Dermis microvascular lymphatic vessel endothelial cell (primary cell): ENCODE results near the gene TXNDC15. TPM values are rescaled to one million over a fixed set of nuclear protein-coding genes. Genes with fewer than 3 reads are reported as not detected.
"Not testable (repeated sequence)": the region's sequence is repeated elsewhere in the genome, so short reads cannot be mapped to it uniquely, and the experiment has no call there.

Experiments
- DNase-seq, 2 donors: peaks; one replicate each; pipeline versions ENCODE4 v3.0.0 to v3.0.0-alpha.2; 2010; ENCODE audit warnings: low read depth in 2 of 2
- total RNA-seq: library from RNA; depleted of rRNA; stranded (reverse); fragments of >200 nt; gene quantifications from 2 replicates; pipeline ENCODE4 v1.2.1, GENCODE V29; 2014

TXNDC15 gene, protein sequence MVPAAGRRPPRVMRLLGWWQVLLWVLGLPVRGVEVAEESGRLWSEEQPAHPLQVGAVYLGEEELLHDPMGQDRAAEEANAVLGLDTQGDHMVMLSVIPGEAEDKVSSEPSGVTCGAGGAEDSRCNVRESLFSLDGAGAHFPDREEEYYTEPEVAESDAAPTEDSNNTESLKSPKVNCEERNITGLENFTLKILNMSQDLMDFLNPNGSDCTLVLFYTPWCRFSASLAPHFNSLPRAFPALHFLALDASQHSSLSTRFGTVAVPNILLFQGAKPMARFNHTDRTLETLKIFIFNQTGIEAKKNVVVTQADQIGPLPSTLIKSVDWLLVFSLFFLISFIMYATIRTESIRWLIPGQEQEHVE
- total RNA-seq, result 61.9 and 114 TPM in 2 replicates

- peak; percentile 70 to 89 for DNase-seq
Observed at GRCh38 chr5:134873987-134874830, at the start of gene TXNDC15. Gene TXNDC15 (plus strand): TSS chr5:134874371. CDS start chr5:134874428, 57 bp downstream.

DNA sequence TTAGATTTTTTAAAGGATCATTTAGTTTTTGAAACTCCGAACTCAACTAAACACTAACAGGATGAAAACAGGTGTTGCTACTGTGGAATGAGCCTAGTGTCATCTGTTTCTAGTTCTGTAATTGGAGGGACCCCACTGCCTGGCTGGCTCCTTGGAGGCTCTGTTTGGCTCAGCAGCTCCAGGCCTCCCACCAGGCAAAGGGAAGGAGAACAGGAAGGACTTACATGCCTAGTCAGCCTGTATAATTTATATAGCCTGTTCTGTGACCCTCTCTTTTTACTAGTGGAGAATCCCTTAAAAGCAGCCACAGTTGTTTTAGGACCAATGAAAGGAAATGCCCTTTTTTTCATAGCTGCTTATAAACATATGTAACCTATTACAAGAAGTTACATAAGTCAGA lies 49.5 kb upstream of the TXNDC15 start:
- no peak for DNase-seq

DNA sequence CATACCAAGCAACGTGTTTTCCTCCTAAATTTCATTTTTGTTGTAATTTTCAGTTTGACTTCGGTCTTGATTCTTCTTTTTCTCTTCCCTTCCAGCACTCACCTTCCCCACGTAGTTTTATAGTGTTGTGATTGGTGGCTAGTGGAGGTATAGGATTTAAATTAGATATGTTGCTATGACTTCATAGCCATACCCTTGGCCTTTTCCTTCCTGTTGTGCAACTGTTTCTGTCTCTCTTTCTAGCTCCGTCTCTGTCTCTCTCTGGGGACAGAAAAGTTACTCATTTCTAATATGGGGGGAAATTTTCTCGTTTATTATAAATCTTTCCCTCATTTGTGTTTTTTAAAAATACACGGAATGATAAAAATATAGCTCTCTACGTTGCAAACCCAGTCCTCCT lies 49.0 kb upstream of the TXNDC15 start:
- no peak for DNase-seq

- no peak for DNase-seq
Observed at GRCh38 chr5:134833340-134834032, 40.7 kb upstream of the TXNDC15 start.

DNA sequence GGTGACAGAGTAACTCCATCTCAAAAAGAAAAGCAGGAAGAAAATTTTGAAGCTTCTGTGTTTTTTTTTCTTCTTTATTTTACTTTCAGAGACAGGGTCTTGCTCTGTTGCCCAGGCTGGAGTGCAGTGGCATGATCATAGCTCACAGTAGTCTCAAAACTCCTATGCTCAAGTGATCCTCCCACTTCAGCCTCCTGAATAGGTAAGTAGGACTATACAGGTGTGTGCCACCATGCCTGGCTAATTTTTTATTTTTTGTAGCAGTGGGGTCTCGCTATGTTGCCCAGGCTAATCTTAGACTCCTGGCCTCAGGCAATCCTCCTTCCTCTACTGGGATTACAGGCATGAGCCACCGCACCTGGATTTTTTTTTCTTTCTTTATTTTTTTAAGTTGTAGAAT lies 38.5 kb upstream of the TXNDC15 start:
- DNase-seq, result no peak

DNA sequence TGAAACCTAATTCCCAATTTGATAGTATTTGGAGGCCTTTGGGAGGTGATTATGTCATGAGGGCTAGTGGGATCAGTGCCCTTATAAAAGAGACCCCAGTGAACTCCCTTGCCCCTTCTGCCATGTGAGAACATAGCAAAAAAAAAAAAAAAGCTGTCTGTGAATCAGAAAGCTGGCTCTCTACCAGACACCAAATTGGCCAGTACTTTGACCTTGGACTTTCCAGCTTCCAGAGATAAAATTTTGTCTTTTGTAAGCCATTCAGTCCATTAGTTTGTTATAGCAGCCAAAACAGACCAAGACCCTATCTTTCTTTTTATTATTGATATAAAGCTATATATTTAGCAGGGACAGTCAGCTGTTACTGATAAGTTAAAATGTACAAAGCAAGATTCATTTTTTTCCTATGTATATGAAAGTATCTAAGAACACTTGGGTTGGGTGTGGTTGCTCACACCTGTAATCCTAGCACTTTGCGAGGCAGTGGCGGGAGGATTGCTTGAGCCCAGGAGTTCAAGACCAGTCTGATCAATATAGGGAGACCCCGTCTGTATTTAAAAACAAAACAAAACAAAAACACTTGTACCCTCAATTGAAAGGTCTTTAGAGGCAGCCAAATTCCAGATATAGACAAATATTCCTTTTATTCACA lies 36.5 kb upstream of the TXNDC15 start:
- DNase-seq, result peak in 1 of 2 donors; percentile 22

DNA sequence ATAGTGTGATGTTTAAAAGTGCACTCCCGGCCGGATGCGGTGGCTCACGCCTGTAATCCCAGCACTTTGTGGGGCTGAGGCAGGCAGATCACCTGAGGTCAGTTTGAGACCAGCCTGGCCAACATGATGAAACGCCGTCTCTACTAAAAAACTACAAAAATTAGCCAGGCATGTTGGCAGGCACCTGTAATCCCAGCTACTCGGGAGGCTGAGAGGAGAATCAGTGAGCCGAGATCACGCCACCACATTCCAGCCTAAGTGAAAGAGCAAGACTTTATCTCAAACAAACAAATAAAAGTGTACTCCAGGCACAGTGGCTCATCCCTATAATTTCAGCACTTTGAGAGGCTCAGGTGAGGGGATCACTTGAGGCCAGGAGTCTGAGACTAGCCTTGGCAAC lies 35.8 kb upstream of the TXNDC15 start:
- not testable (repeated sequence) for DNase-seq

GRCh38 chr5:134840811-134841210 lies 33.4 kb upstream of the TXNDC15 start:
- DNase-seq, result no peak

DNA sequence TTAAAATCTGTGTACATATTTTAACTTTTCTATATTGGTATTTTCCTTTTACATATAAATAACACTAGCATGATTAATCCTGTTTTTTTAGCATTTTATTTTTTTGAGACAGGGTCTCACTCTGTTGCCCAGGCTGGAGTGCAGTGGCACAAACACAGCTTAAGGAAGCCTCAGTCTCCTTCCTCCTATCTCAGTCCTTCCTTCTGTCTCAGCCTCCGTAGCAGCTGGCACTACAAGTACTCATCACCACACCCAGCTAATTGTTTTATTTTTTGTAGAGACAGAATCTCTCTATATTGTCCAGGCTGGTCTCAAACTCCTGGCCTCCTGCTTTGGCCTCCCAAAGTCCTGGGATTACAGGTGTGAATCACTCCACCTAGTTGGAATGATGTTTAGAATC lies 29.9 kb upstream of the TXNDC15 start:
- DNase-seq, result no peak

- peak; percentile 66 to 83 for DNase-seq
Observed at GRCh38 chr5:134845335-134845851, 28.8 kb upstream of the TXNDC15 start.

GRCh38 chr5:134845852-134846640 lies 28.1 kb upstream of the TXNDC15 start, which contains the start of gene C5orf24:
Gene C5orf24 (plus strand): TSS chr5:134845968. CDS start chr5:134854901, 8,933 bp downstream.
- DNase-seq, result peak; percentile 95 to 97

DNA sequence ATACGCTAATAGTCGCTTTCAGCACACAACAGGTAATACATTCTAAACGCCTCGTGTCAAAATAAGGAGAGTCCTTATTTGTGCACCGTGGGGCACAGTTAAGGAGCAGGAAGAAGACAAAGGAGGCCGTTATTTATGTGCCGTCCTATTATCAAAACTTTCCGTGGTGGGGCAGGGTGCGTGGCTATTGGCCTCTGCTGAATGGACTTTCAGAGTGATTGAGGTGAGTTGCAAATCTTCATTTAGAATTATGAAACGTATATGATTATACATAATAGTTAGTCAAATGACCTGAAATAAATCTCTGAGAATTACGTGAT lies 27.6 kb upstream of the TXNDC15 start:
- DNase-seq, result peak in 1 of 2 donors; percentile 45

DNA sequence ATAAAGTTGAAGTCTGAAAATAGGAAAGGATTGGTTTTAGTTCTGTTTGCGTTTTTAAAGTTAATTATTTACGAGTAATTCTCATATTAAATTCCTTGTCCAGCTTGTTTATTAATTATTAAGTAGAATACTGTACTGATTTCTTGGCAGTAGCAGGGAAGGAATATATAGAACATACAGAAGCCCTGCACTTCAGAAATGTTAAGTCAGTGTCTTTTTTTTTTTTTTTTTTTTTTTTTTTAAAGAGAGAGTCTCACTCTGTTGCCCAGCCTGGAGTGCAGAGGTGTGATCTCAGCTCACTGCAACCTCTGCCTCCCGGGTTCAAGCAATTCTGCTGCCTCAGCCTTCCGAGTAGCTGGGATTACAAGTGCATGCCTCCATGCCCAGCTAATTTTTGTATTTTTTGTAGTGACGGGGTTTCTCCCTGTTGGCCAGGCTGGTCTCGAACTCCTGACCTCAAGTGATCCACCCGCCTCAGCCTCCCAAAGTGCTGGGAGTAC lies 24.7 kb upstream of the TXNDC15 start:
- not testable (repeated sequence) for DNase-seq

- peak in 1 of 2 donors; percentile 26 for DNase-seq
Observed at GRCh38 chr5:134851307-134851923, 22.8 kb upstream of the TXNDC15 start.

- DNase-seq, result not testable (repeated sequence)
Observed at GRCh38 chr5:134856465-134856864, 17.7 kb upstream of the TXNDC15 start.

DNA sequence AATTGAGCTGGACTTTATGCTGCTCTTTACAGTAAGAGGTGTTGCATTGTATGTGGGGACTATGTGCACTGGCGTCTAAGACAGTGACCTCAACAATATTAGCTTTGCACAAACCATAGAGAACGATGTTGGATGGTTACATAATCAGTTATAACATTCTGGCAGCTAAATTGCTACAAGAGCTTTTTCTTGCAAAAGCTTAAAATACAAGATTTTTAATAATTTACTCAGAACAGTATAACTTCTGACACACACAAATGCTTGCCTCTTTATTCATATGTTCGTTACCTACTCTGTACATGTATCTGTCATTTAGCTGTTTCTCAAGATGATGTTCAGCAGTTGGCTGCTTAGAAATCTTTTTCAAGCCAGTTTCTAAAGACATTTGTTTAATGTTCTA lies 16.8 kb upstream of the TXNDC15 start:
- DNase-seq, result no peak

DNA sequence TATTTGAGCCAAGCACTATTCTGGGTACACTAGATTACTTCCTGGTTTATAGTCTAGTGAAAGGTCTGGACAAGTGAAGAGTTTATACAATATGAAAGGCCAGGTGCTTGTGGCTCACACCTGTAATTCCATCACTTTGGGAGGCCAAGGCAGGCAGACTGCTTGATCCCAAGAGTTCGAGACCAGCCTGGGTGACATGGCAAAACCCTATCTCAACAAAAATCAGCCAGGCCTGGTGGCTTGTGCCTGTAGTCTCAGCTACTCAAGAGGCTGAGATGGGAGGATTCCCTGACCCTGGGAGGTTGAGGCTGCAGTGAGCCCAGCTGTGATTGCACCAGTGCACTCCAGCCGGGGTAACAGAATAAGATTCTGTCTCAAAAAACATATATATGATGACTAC lies 9.5 kb upstream of the TXNDC15 start:
- DNase-seq, result no peak

DNA sequence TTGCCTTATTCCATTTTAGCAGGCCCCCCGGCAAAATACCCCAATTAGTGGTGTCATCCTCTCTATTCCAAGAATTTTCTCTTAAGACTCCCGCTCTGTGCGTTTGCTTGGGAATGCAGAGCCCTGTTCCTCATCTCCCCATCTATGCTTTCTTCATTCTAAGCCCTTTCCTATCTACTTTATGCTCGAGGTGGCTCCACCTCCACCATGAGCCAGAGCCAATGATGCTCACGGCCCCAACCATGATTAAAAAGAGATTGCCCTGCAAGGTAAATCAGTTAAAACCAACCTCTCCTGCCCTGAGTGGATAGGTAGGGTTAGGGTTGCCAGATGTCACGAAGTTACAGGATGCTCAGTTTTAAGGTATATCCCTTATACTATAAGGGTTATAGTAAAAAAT lies 677 bp upstream of the TXNDC15 start:
- no peak for DNase-seq

DNA sequence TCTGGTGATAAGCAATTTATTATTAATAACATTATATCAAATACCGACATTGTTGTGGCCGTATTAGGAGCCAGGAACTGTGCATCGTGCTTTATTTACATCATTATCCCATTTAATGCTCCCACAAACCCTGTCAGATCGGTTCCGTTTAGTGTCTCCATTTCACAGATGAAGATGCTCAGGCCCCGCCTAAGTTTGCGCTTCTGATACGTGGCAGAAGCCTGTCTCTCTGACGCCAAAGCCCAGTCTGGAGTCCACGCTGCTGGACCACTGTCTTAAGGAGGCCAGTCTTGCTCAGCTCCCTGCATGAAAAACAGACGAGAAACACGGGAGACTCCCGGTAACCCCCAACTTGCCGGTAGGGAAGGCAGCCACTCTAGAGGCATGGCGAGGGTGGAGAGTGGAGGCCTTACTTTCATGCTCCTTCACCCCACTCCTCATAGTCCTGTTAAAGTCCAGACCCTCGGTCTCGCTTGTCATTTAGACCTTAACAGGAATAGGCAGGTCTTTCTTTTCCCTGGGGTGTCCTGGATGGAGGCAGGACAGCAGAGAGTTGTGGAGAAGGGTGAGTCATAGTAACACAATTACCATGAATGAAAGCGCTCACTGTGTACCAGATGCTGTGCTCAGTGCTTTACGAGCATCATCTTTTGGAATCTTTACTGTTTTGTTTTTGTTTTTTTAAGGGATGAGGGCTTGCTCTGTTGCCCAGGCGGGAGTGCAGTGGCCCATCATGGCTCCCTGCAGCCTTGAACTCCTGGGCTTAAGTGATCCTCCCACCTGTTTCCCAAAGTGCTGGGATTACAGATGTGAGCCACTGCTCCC lies 872 bp downstream of the TXNDC15 start:
- peak in 1 of 2 donors; percentile 86 for DNase-seq
